PC-9 (cell line): ENCODE results near the gene LRP1-AS.

Experiments
- EZH2 ChIP-seq: fragments of 200-600 bp; sonication (generic); IDR thresholded peaks from 2 replicates; pipeline ENCODE4 v1.8.0; 2017; ENCODE audit warnings: antibody characterized with exemption, low read depth
- TF ChIP-seq, protein P1 (sequence below): fragments of 200-600 bp; sonication (generic); conservative IDR thresholded peaks from 2 replicates; pipeline ENCODE4 v1.6.1; 2017; ENCODE audit warnings: mixed run types, antibody characterized with exemption, mild to moderate bottlenecking, moderate library complexity

DNA sequence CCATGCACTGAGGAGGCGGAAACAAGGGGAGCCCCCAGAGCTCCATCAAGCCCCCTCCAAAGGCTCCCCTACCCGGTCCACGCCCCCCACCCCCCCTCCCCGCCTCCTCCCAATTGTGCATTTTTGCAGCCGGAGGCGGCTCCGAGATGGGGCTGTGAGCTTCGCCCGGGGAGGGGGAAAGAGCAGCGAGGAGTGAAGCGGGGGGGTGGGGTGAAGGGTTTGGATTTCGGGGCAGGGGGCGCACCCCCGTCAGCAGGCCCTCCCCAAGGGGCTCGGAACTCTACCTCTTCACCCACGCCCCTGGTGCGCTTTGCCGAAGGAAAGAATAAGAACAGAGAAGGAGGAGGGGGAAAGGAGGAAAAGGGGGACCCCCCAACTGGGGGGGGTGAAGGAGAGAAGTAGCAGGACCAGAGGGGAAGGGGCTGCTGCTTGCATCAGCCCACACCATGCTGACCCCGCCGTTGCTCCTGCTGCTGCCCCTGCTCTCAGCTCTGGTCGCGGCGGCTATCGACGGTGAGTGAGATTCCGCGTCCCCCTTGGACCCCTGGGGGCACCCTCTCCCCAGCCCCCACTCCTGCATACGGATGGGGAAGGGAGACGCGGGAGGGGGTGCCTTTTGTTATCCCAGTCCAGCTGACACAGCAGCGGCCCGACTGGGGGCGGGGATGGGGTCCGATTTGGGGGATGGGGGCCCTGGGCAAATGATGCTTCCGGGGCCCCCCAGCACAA, 18.7 kb downstream of the LRP1-AS start:
- TF ChIP-seq, protein P1, sequence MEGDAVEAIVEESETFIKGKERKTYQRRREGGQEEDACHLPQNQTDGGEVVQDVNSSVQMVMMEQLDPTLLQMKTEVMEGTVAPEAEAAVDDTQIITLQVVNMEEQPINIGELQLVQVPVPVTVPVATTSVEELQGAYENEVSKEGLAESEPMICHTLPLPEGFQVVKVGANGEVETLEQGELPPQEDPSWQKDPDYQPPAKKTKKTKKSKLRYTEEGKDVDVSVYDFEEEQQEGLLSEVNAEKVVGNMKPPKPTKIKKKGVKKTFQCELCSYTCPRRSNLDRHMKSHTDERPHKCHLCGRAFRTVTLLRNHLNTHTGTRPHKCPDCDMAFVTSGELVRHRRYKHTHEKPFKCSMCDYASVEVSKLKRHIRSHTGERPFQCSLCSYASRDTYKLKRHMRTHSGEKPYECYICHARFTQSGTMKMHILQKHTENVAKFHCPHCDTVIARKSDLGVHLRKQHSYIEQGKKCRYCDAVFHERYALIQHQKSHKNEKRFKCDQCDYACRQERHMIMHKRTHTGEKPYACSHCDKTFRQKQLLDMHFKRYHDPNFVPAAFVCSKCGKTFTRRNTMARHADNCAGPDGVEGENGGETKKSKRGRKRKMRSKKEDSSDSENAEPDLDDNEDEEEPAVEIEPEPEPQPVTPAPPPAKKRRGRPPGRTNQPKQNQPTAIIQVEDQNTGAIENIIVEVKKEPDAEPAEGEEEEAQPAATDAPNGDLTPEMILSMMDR, result no peak
- TF ChIP-seq EZH2, result no peak
